ENCODE data around the gene TST. TPM values are rescaled to one million over a fixed set of nuclear protein-coding genes. Genes with fewer than 3 reads are reported as not detected.

TST gene
- total and polyA plus RNA-seq, 3 experiments from 2014 or later, result 0.75 to 5.1 (median 3.7) TPM

DNA sequence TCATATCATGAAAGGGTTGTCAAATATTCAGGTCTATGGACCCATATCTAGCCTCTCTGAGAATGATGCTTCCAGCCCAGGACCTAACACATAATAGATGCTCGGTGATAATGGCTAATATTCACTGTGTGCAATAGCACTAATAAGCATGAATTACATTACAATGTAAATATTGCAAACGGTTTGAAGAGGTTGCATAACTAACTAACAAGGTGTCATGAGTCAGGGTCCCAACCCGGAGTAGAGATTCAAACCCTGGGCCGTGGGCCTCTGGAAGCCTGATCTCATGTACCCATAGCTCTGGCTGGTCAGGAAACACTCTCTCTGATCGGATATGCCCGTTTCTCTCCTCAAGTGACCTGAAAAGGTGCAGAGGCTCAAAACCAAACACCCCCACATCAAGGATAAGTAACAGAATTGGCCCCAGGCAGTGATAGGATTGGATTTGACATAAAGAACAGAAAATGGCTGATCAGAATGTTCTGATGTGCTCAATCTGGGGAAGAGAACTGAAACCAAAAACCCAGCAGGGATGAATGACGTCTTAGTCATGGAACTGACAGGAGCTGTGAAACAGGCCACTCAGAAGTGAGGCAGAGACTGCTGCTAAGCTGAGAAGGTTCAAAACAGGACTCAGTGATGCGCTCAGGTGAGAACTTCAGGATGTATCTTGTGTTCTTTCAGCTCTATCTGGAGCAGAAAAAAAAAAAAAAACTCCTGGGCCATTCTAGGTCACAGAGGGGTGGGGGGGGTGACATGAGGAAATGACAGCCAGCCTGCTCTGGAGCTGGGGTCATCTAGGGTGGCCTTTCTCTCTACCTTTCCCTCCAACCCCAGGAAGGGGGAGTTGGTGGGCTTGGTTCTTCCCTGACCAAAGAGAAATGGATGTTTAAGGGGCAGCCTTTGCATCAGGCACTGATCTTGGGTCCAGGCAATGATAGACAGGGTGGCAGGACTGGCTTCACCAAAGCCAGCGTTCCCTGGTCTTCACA is 25.7 kb upstream of the TST start:
- Histone ChIP-seq H3K4me1 (ENCODE audit: insufficient read depth, low read length) (no peaks in the 10 kb centered on the region), H3K27ac (ENCODE audit: low read depth, low read length) (no peak overlapping the region), H3K27me3 (ENCODE audit: insufficient read depth, low read length, poor library complexity, severe bottlenecking) (peaks cover 2% of the 10 kb centered on the region), H3K9me3 (ENCODE audit: low read length) (no peaks in the 10 kb centered on the region), H3K4me3 (ENCODE audit: low read length) (no peak overlapping the region), H3K36me3 (ENCODE audit: insufficient read depth, low read length) (no peaks in the 10 kb centered on the region)
- Mint-ChIP-seq H3K9me3 (no peaks in the 10 kb centered on the region), H3K27ac (peak overlapping the region in 2 of 8 donors; percentile 55 to 72), H3K4me1 (peaks cover 0 to 4% (median 0%) of the 10 kb centered on the region in 3 donors), H3K36me3 (no peaks in the 10 kb centered on the region), H3K27me3 (peaks cover 0 to 14% of the 10 kb centered on the region in 2 donors), H3K4me3 (peak overlapping the region in 1 of 7 donors; percentile 48)
- DNase-seq, result no peak
- ChIA-PET CTCF (interaction anchor here (1.2 to 2.5 kb wide), 3 partner anchors 25 to 155 kb away, joined by 3 to 7 read pairs (median 4); partner anchors contain the start of genes MPST and TST), POLR2A (no interaction called here)

- no peak overlapping the region for H3K4me3 Mint-ChIP-seq
- ChIA-PET CTCF (interaction anchor here (1.2 to 1.7 kb wide), 3 partner anchors 25 to 102 kb away, joined by 3 to 4 read pairs (median 3); partner anchors contain the start of genes MPST and TST), POLR2A (no interaction called here)
- no peak overlapping the region for H3K27ac ChIP-seq (ENCODE audit: low read depth, low read length)
- H3K4me1 ChIP-seq (ENCODE audit: insufficient read depth, low read length), result no peaks in the 10 kb centered on the region
- H3K27me3 Mint-ChIP-seq, result peaks cover 0 to 18% of the 10 kb centered on the region in 2 donors
- no peaks in the 10 kb centered on the region for H3K36me3 Mint-ChIP-seq
- H3K27ac Mint-ChIP-seq, result peak overlapping the region in 2 of 8 donors; percentile 38 to 89
- no peaks in the 10 kb centered on the region for H3K36me3 ChIP-seq (ENCODE audit: insufficient read depth, low read length)
- H3K9me3 ChIP-seq (ENCODE audit: low read length), result no peaks in the 10 kb centered on the region
- peaks cover 0 to 4% (median 0%) of the 10 kb centered on the region in 3 donors for H3K4me1 Mint-ChIP-seq
- no peak overlapping the region for H3K4me3 ChIP-seq (ENCODE audit: low read length)
- DNase-seq, result no peak
- peaks cover 2% of the 10 kb centered on the region for H3K27me3 ChIP-seq (ENCODE audit: insufficient read depth, low read length, poor library complexity, severe bottlenecking)
- no peaks in the 10 kb centered on the region for H3K9me3 Mint-ChIP-seq
Observed at GRCh38 chr22:37043828-37044538, 24.7 kb upstream of the TST start.

- no peak for DNase-seq
- Histone ChIP-seq H3K36me3 (ENCODE audit: insufficient read depth, low read length) (no peaks in the 10 kb centered on the region), H3K27ac (ENCODE audit: low read depth, low read length) (no peak overlapping the region), H3K9me3 (ENCODE audit: low read length) (no peaks in the 10 kb centered on the region), H3K4me3 (ENCODE audit: low read length) (no peak overlapping the region), H3K27me3 (ENCODE audit: insufficient read depth, low read length, poor library complexity, severe bottlenecking) (peaks cover 2% of the 10 kb centered on the region), H3K4me1 (ENCODE audit: insufficient read depth, low read length) (no peaks in the 10 kb centered on the region)
- Mint-ChIP-seq H3K27ac (peak overlapping the region in 1 of 8 donors; percentile 89), H3K27me3 (peaks cover 0 to 18% of the 10 kb centered on the region in 2 donors), H3K4me3 (no peak overlapping the region), H3K4me1 (peaks cover 0 to 4% (median 0%) of the 10 kb centered on the region in 3 donors), H3K36me3 (no peaks in the 10 kb centered on the region), H3K9me3 (no peaks in the 10 kb centered on the region)
- CTCF ChIA-PET, result interaction anchor here (1.5 to 1.7 kb wide), 2 partner anchors 24 to 27 kb away, joined by 3 to 4 read pairs; partner anchors contain the start of genes MPST and TST
- POLR2A ChIA-PET, result no interaction called here
Observed at GRCh38 chr22:37043209-37043827, 24.1 kb upstream of the TST start.

GRCh38 chr22:37039466-37039865 is 20.2 kb upstream of the TST start:
- peaks cover 2% of the 10 kb centered on the region for H3K27me3 ChIP-seq (ENCODE audit: insufficient read depth, low read length, poor library complexity, severe bottlenecking)
- no peak for DNase-seq
- ChIA-PET POLR2A (no interaction called here), CTCF (no interaction called here)
- H3K9me3 Mint-ChIP-seq, result no peaks in the 10 kb centered on the region
- H3K4me1 ChIP-seq (ENCODE audit: insufficient read depth, low read length), result no peaks in the 10 kb centered on the region
- H3K27me3 Mint-ChIP-seq, result peaks cover 5 to 40% of the 10 kb centered on the region in 2 donors
- H3K36me3 Mint-ChIP-seq, result no peaks in the 10 kb centered on the region
- no peak overlapping the region for H3K4me3 ChIP-seq (ENCODE audit: low read length)
- H3K9me3 ChIP-seq (ENCODE audit: low read length), result no peaks in the 10 kb centered on the region
- H3K36me3 ChIP-seq (ENCODE audit: insufficient read depth, low read length), result no peaks in the 10 kb centered on the region
- no peak overlapping the region for H3K27ac Mint-ChIP-seq
- no peak overlapping the region for H3K4me3 Mint-ChIP-seq
- H3K27ac ChIP-seq (ENCODE audit: low read depth, low read length), result no peak overlapping the region
- H3K4me1 Mint-ChIP-seq, result no peaks in the 10 kb centered on the region

GRCh38 chr22:37037669-37038068 is 18.4 kb upstream of the TST start:
- no peaks in the 10 kb centered on the region for H3K9me3 Mint-ChIP-seq
- H3K27me3 Mint-ChIP-seq, result peaks cover 5 to 40% of the 10 kb centered on the region in 2 donors
- ChIA-PET CTCF (no interaction called here), POLR2A (no interaction called here)
- H3K4me1 Mint-ChIP-seq, result no peaks in the 10 kb centered on the region
- no peak for DNase-seq
- no peak overlapping the region for H3K27ac Mint-ChIP-seq
- no peaks in the 10 kb centered on the region for H3K9me3 ChIP-seq (ENCODE audit: low read length)
- H3K27ac ChIP-seq (ENCODE audit: low read depth, low read length), result no peak overlapping the region
- no peaks in the 10 kb centered on the region for H3K36me3 Mint-ChIP-seq
- no peak overlapping the region for H3K4me3 ChIP-seq (ENCODE audit: low read length)
- no peaks in the 10 kb centered on the region for H3K36me3 ChIP-seq (ENCODE audit: insufficient read depth, low read length)
- no peaks in the 10 kb centered on the region for H3K27me3 ChIP-seq (ENCODE audit: insufficient read depth, low read length, poor library complexity, severe bottlenecking)
- no peaks in the 10 kb centered on the region for H3K4me1 ChIP-seq (ENCODE audit: insufficient read depth, low read length)
- no peak overlapping the region for H3K4me3 Mint-ChIP-seq

DNA sequence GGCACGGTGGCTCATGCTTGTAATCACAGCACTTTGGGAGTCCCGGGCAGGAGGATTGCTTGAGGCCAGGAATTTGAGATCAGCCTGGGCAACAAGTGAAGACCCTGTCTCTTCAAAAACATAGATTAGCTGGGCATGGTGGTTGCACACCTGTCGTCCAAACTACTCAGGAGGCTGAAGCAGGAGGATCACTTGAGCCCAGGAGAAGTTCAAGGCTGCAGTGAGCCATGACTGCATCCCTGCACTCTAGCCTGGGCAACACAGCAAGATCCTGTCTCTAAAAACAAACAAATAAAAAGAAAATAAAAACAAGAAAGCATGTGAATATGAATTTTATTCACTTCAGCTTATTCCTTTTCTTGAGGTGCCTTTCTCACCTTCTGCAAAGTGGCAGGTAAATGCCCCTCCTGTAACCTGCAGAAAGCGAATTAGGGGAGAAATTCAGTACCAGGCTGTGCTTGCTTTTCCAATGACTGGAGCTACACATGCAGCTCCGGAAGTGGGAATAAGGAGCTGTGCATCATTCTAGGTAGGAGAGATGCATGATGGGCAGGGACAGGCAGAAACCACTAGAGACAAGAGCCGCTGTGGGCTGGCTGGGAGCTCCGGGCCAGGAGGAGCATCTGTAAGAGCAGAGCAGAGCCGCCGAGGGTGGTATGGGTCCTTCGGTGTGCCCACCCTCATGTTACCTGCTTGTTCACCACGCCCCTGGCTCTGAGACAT is 17.6 kb upstream of the TST start:
- no peaks in the 10 kb centered on the region for H3K36me3 ChIP-seq (ENCODE audit: insufficient read depth, low read length)
- H3K4me3 Mint-ChIP-seq, result no peak overlapping the region
- no peak overlapping the region for H3K4me3 ChIP-seq (ENCODE audit: low read length)
- CTCF ChIA-PET, result interaction anchor here (2.3 kb wide), 1 partner anchor 15 kb away, joined by 9 read pairs; no protein-coding TSS in a partner anchor
- H3K27ac ChIP-seq (ENCODE audit: low read depth, low read length), result no peak overlapping the region
- no peaks in the 10 kb centered on the region for H3K4me1 Mint-ChIP-seq
- H3K27me3 Mint-ChIP-seq, result peaks cover 5 to 40% of the 10 kb centered on the region in 2 donors
- H3K36me3 Mint-ChIP-seq, result no peaks in the 10 kb centered on the region
- no peaks in the 10 kb centered on the region for H3K4me1 ChIP-seq (ENCODE audit: insufficient read depth, low read length)
- no peaks in the 10 kb centered on the region for H3K27me3 ChIP-seq (ENCODE audit: insufficient read depth, low read length, poor library complexity, severe bottlenecking)
- no peaks in the 10 kb centered on the region for H3K9me3 Mint-ChIP-seq
- no peak overlapping the region for H3K27ac Mint-ChIP-seq
- H3K9me3 ChIP-seq (ENCODE audit: low read length), result no peaks in the 10 kb centered on the region
- POLR2A ChIA-PET, result no interaction called here
- no peak for DNase-seq

DNA sequence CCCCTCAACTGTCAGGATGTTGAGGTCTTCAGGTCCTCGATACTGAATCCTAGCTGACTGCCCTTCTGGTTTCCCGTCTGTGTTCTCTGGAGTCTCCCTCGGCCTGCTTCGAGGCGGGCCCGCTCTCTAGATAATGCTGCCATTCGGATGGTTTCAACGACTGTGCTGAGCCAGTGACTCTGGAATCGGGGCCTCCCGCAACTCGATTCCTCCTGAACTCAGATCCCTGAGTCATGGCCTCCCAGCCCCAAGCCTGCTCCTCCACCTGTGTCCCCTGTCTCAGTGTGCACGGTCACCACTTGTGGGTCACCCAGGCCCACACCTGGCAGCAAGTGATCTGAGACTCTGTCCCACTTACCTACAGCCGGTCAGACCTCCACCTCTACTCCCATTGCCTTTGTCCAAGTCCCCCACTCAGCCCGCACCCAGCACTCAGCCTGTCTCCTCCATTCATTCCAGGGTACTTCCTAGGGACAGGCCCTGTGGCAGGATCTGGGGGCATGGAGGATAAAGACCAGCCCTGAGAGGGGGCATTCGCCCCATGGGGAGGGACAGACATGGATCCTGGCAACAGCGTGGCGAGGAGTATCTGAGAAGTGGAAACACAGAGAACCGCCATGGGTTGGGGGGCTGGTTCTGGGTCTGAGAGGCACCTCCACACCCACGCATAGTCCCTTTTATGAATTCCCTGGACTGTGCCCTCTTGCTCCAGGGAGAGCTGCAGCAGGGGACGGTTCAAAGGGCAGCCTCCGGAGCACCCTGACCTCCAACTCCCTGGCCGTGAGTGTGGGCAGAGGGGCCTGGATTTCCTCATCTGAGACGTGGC is 14.6 kb upstream of the TST start:
- ChIA-PET POLR2A (no interaction called here), CTCF (no interaction called here)
- Histone ChIP-seq H3K4me1 (ENCODE audit: insufficient read depth, low read length) (no peaks in the 10 kb centered on the region), H3K36me3 (ENCODE audit: insufficient read depth, low read length) (no peaks in the 10 kb centered on the region), H3K9me3 (ENCODE audit: low read length) (no peaks in the 10 kb centered on the region), H3K27ac (ENCODE audit: low read depth, low read length) (no peak overlapping the region), H3K4me3 (ENCODE audit: low read length) (no peak overlapping the region), H3K27me3 (ENCODE audit: insufficient read depth, low read length, poor library complexity, severe bottlenecking) (no peaks in the 10 kb centered on the region)
- H3K27me3 Mint-ChIP-seq, result peaks cover 5 to 22% of the 10 kb centered on the region in 2 donors
- no peaks in the 10 kb centered on the region for H3K9me3 Mint-ChIP-seq
- no peak for DNase-seq
- no peak overlapping the region for H3K4me3 Mint-ChIP-seq
- H3K4me1 Mint-ChIP-seq, result no peaks in the 10 kb centered on the region
- H3K36me3 Mint-ChIP-seq, result no peaks in the 10 kb centered on the region
- H3K27ac Mint-ChIP-seq, result peak overlapping the region in 2 of 8 donors; percentile 61 to 65

Data from CD8-positive, alpha-beta memory T cell (primary cell).